Body of pancreas (tissue), 4 donors: Measurements from ENCODE around the gene VGF. TPM values are rescaled to one million over a fixed set of nuclear protein-coding genes. Genes with fewer than 3 reads are reported as not detected.

Source experiments
- ATAC-seq: fragments of 150-250 bp; one replicate; pipeline ENCODE4 v1.9.1; 2016
- DNase-seq, 4 donors: peaks; one replicate each; pipeline ENCODE4 v3.0.0-alpha.2; 2019
- H3K27ac ChIP-seq, 4 donors: fragments of 200-600 bp; sonication (generic); 1 replicate in 3 of 4; 2 replicates in 1 of 4; pipeline versions ENCODE4 v1.5.1 to v1.6.1; 2016 to 2019; ENCODE audit warnings: mild to moderate bottlenecking in 1 of 4, mixed read lengths in 1 of 4, moderate library complexity in 1 of 4
- H3K27me3 ChIP-seq, 2 donors: fragments of 200-600 bp; sonication (generic); one replicate each; pipeline ENCODE4 v1.6.0; 2016; ENCODE audit warnings: mild to moderate bottlenecking in 1 of 2
- H3K36me3 ChIP-seq, 2 donors: fragments of 200-600 bp; sonication (generic); replicated peaks in 1 of 2; 2 replicates each; pipeline ENCODE4 v1.5.1; 2016; ENCODE audit warnings: low read depth in 2 of 2; ENCODE audit not compliant: insufficient read depth in 1 of 2
- H3K4me1 ChIP-seq: fragments of 200-600 bp; sonication (generic); one replicate; pipeline ENCODE4 v1.6.0; 2016
- H3K4me3 ChIP-seq, 2 donors: fragments of 200-600 bp; sonication (generic); 1 replicate in 1 of 2; 2 replicates in 1 of 2; pipeline ENCODE4 v1.5.1; 2016 to 2019
- H3K9me3 ChIP-seq, 3 donors: fragments of 200-600 bp; sonication (generic); 1 replicate in 2 of 3; 2 replicates in 1 of 3; pipeline ENCODE4 v1.5.1; 2016
- CTCF ChIP-seq, 7 experiments: fragments of 450-650 bp in 4 of 7; fragments of 200-600 bp in 3 of 7; sonication (generic) in 3 of 7; IDR thresholded peaks; one replicate each; pipeline ENCODE4 v1.5.1; 2016 to 2019; ENCODE audit warnings: antibody characterized with exemption in 7 of 7
- POLR2A ChIP-seq, 3 donors: fragments of 450-650 bp; IDR thresholded peaks; one replicate each; pipeline ENCODE4 v1.6.1; 2016; ENCODE audit warnings: antibody characterized with exemption in 3 of 3, mild to moderate bottlenecking in 2 of 3
- WGBS, 2 donors: methylation state at CpG; one replicate each; pipeline ENCODE4 v1.1.5; 2017; 5-methylcytosine and 5-hydroxymethylcytosine counted together
- intact Hi-C: fragments of 100-400 bp; cut with DNase I; formaldehyde crosslinking; loops from one replicate; pipeline ENCODE4 v1.15.1; 2023
- total RNA-seq, 2 donors: library from RNA; depleted of rRNA; stranded (reverse); fragments of >200 nt; gene quantifications; one replicate each; pipeline ENCODE4 v1.1.0, GENCODE V29; 2016

The VGF gene
- 1 to 10 TPM; 3.0 to 4.9 TPM for total RNA-seq

GRCh38 chr7:101165075-101165957 lies at the start of gene VGF:
VGF (minus strand) TSS chr7:101165569; CDS start chr7:101164843, 726 bp downstream.
- Histone ChIP-seq H3K27me3 (peaks cover 0 to 47% of the 10 kb centered on the region in 2 donors), H3K4me1 (peaks cover 49% of the 10 kb centered on the region), H3K4me3 (no peak within 1 kb of the TSS), H3K36me3 (no peaks in the 10 kb centered on the region), H3K27ac (no peak within 1 kb of the TSS), H3K9me3 (no peaks in the 10 kb centered on the region)
- intact Hi-C loops: no loop called here
- 1 to 3% methylated on average over 44 to 60 of the region's 74 CpGs for WGBS, 2 donors
- ATAC-seq: peak; percentile 90
- DNase-seq: peak; percentile 89 to 96 (median 94)
- TF ChIP-seq POLR2A (IDR thresholded peaks at IDR 0.05) (peak in 2 of 3 donors; percentile 29 to 38), CTCF (IDR thresholded peaks at IDR 0.05) (no peak)

- Histone ChIP-seq H3K36me3 (peaks cover 9 to 15% of the 10 kb centered on the region in 2 donors), H3K4me1 (peaks cover 24% of the 10 kb centered on the region)
Measured at GRCh38 chr7:101212014-101212413, 46.6 kb upstream of the VGF start.

GRCh38 chr7:101211501-101211900 lies 46.1 kb upstream of the VGF start:
- TF ChIP-seq CTCF (IDR thresholded peaks at IDR 0.05): no peak
- intact Hi-C loops: no loop called here
- no peak for ATAC-seq
- H3K4me3 ChIP-seq: no peak overlapping the region
- H3K36me3 ChIP-seq: peaks cover 9 to 15% of the 10 kb centered on the region in 2 donors
- 98 to 100% methylated on average over 7 to 21 of the region's 24 CpGs for WGBS, 2 donors
- H3K4me1 ChIP-seq: peaks cover 19% of the 10 kb centered on the region
- H3K27me3 ChIP-seq: no peaks in the 10 kb centered on the region
- no peak overlapping the region for H3K27ac ChIP-seq
- no peak for DNase-seq
- no peaks in the 10 kb centered on the region for H3K9me3 ChIP-seq

More at GRCh38 chr7:101212014-101212413, 46.6 kb upstream of the VGF start:
- TF ChIP-seq CTCF (IDR thresholded peaks at IDR 0.05) (no peak), POLR2A (IDR thresholded peaks at IDR 0.05) (no peak)
- ATAC-seq (no peak), DNase-seq (no peak)
- H3K27ac ChIP-seq: no peak overlapping the region
- H3K4me3 ChIP-seq: no peak overlapping the region
- no peaks in the 10 kb centered on the region for H3K27me3 ChIP-seq
- no peaks in the 10 kb centered on the region for H3K9me3 ChIP-seq
- intact Hi-C loops: no loop called here
- 93 to 98% methylated on average over 5 to 8 of the region's 8 CpGs for WGBS, 2 donors

- no peak for DNase-seq
Measured at GRCh38 chr7:101210143-101210542, 44.8 kb upstream of the VGF start.

More at GRCh38 chr7:101210143-101210542, 44.8 kb upstream of the VGF start:
- ATAC-seq: no peak
- 93% methylated on average over 19 of the region's 19 CpGs; no CpG with 5 or more reads in 1 of the 2 donors for WGBS, 2 donors
- H3K9me3 ChIP-seq: no peaks in the 10 kb centered on the region
- intact Hi-C loops: no loop called here
- H3K4me3 ChIP-seq: no peak overlapping the region
- H3K4me1 ChIP-seq: peaks cover 5% of the 10 kb centered on the region
- H3K27me3 ChIP-seq: no peaks in the 10 kb centered on the region
- H3K27ac ChIP-seq: no peak overlapping the region
- peaks cover 9 to 15% of the 10 kb centered on the region in 2 donors for H3K36me3 ChIP-seq
- no peak for TF ChIP-seq POLR2A (IDR thresholded peaks at IDR 0.05)
- no peak for TF ChIP-seq CTCF (IDR thresholded peaks at IDR 0.05)
